Hepatic stellate cell (primary cell): Measurements from ENCODE around the gene PITRM1.
A peak's percentile ranks its signal among the peaks of the same experiment; 100 is the strongest.
"Not testable (repeated sequence)": the region's sequence is repeated elsewhere in the genome, so short reads cannot be mapped to it uniquely, and the experiment has no call there.

Source experiments
- DNase-seq: peaks from one replicate; pipeline ENCODE4 v3.0.0; 2011; ENCODE audit warnings: low spot score

Gene PITRM1

GRCh38 chr10:3198900-3199299 lies 26.3 kb upstream of the PITRM1 start:
- no peak for DNase-seq

DNA sequence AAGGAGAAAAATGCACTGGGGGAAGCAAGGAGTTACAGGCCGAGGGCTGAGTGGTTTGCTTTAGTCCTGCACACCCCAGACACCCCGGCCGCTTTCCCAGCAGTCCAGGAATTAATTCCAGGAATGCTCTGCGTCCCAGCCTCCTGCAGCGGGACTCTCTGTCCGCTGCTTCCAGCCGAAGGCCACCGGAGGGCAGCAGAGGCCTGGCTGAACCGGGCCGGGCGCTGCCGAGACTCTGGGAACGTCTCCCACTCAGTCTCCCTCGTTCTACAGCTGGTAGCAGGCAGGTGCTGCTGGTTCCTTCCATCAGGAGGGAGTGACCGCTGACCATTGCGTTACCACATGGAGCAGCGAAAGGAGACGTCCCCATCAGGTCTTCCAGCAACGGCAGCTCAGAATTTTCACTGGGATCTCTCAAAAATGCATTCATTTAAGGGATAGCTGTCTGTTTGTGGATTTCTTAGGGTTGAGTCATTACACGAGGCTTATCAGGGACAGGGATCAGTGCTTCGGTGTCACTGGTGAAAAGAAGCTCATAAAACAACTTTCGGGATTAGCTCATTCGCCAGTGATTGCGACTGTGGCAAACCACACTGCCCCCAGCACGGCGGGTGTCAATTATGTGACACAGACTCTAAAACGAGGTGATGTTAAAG lies 24.9 kb upstream of the PITRM1 start:
- DNase-seq, result peak; percentile 95

- no peak for DNase-seq
Observed at GRCh38 chr10:3196958-3197347, 24.4 kb upstream of the PITRM1 start.

- DNase-seq, result no peak
Observed at GRCh38 chr10:3196482-3196881, 23.9 kb upstream of the PITRM1 start.

- DNase-seq, result no peak
Observed at GRCh38 chr10:3195726-3196125, 23.1 kb upstream of the PITRM1 start.

DNA sequence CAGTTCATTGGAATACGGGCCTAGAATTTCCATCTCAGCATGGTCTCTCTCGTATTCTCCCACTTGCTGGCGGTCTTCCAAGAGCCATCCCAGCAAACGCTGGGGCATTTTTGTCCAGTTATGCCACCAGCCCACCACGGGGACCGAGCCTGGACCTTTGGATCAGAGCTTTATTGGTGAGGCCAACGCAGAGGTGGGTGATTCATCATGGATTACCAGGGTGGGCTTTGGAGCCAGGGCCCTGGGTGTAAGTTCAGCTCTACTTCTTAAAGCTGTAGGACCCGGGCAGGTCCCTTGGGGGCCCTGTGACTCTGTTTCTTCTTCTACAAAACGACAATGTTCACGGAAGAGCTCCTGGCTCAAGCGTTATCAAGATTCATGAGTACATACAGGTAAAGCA lies 22.7 kb upstream of the PITRM1 start:
- DNase-seq, result no peak

GRCh38 chr10:3194871-3195270 lies 22.3 kb upstream of the PITRM1 start:
- no peak for DNase-seq

DNA sequence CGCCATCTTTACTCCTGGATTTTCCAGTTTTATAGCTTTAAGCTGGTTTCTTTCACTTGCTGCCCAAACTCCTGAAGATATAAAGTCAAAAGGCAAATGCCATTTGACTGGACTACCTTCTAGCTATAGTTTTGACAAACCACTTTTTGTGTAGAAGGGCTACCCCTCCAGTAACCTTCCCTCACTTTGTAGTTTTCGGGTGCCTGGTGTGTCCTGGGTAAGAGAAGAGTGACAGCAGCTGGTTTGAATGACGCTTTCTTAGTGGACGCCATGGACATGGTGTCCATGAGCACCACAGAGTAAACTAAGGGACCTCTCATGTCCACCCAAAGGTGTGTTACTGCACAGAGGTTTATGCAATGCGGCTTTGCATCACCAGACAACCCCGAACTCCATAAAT lies 21.2 kb upstream of the PITRM1 start:
- DNase-seq, result no peak

- DNase-seq, result peak; percentile 77
Observed at GRCh38 chr10:3192856-3193635, 20.5 kb upstream of the PITRM1 start.

GRCh38 chr10:3190817-3191216 lies 18.2 kb upstream of the PITRM1 start:
- no peak for DNase-seq

- DNase-seq, result not testable (repeated sequence)
Observed at GRCh38 chr10:3187229-3187628, 14.6 kb upstream of the PITRM1 start.

- no peak for DNase-seq
Observed at GRCh38 chr10:3186368-3186767, 13.8 kb upstream of the PITRM1 start.

- DNase-seq, result no peak
Observed at GRCh38 chr10:3185386-3185785, 12.8 kb upstream of the PITRM1 start.

- DNase-seq, result no peak
Observed at GRCh38 chr10:3180355-3181025, 7.9 kb upstream of the PITRM1 start.

DNA sequence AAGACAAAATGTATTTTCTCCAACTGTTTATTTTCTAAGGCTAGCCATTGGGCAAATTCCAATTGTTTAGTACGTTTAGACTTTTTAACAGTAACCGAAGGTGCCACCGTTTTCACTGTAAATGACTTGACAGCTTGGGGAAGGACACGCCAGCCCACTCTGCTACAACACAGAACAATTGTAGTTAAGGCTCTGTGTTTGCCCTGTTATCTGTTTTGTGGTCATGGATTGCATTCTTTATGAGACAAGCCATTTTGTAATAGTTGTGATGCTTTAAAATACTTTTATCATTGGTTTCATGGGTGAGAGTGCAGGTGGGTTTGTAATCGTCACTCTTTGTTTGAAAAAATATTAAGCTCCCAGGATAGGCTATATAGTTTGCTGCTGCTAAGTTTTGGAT lies 6.6 kb upstream of the PITRM1 start:
- DNase-seq, result no peak

- no peak for DNase-seq
Observed at GRCh38 chr10:3178042-3178441, 5.5 kb upstream of the PITRM1 start.

DNA sequence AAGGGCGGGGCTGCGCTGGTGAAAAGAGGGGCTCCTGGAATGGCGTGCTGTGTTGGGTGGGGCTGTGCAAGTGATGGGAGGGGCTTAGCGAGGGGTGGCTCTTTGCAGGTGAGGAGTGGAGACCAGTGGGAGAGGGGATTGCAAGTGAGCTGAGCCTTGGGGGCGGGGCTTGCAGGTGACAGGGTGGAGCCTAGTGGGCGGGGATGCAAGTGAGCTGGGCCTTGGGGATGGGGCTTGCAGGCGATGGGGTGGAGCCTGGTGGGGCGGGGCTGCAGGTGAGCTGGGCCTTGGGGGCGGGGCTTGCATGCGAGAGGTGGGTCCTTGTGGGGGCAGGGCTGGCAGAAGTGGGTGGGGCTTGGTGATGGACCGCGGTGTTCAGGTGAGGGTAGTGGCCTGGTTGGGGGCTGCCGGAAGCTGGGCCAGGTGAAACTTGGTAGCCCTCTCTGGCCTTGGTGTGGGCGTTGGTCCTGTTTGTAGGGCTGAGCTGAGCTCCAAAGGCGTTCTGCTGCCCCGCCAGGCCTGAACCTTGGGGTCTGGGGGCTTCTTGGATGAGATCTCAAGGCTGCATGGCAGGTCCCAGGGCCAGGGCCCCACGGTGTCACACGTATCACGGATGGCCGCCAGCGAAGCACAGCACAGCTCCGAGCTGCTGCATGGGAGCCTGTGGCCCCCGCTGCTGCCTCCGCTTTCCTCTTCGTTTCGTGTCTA lies 743 bp upstream of the PITRM1 start:
- no peak for DNase-seq

GRCh38 chr10:3172081-3172445 lies 519 bp downstream of the PITRM1 start:
- DNase-seq, result peak; percentile 69

- DNase-seq, result not testable (repeated sequence)
Observed at GRCh38 chr10:3171488-3171887, 1.1 kb downstream of the PITRM1 start.

DNA sequence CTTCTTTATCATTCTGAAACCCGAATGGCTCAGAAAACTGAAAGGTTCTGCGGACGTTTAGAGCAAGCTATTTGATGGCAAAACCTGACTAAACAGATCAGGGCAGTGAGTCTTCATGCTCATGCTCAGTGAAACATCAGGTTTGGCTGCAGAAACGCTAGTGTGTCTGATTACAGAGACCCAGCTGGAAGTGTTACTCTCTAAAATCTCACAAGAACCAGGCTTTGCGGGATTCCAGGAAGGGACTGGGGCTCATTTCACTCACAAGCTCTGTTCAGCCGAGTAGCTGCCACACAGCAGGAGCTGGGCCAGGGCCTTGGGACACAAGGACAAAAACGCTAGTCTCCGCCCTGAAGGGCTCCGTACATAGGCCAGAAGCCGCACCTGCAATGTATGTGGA lies 2.9 kb downstream of the PITRM1 start:
- no peak for DNase-seq

DNA sequence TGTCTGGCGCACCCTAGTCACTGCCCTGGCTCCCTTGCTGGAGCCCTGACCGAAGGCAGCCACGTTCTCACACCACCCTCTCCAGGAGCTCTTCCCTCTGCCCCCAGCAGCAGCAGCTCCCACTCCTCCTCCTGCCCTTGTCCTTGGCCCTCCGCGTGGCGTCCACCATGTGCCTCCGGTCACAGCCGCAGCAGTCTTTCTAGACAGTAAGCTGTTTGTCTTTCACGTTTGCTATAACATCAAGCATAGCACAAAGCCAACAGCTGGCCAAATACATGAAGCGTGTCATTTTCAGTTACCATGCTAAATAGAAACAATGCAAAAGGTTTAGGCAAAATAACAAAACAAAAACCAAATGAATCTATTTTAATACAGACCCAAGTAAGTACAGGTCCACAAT lies 3.3 kb downstream of the PITRM1 start:
- DNase-seq, result no peak

DNA sequence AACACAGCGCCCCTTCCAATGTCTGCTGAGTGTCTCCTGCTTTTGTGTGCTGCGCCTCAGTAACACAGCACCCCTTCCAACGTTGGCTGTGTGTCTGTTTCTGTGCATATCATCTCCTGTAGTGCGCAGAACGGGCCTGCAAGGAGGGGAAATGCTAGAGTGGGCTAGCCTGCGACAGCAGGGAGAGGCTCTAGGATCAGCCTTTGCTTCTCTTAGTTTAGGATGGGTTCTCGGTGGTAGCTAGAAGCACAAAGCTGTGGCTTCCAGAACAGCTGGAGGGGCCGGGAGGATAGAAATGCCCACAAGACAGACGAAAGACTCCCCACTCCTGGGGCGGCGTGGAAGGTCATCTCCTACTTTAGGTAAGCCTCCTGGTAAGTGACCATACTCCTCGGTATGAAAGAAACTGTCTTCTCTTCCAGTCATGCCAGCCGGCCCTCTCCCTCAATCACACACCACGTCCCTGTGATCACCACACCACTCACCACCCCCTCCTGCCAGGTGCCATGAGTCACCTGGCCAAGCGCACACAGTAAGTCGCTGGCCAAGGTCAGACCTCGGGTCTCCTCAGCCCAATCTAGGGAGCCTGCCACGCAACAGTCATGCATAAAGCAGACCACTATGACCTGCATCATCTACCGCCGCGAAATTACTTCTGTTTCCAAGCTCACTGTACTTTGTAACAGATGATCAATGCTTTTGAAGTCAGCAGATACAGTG lies 4.8 kb downstream of the PITRM1 start:
- no peak for DNase-seq
